ENCODE data around the gene MYCBPAP.

Gene MYCBPAP

DNA sequence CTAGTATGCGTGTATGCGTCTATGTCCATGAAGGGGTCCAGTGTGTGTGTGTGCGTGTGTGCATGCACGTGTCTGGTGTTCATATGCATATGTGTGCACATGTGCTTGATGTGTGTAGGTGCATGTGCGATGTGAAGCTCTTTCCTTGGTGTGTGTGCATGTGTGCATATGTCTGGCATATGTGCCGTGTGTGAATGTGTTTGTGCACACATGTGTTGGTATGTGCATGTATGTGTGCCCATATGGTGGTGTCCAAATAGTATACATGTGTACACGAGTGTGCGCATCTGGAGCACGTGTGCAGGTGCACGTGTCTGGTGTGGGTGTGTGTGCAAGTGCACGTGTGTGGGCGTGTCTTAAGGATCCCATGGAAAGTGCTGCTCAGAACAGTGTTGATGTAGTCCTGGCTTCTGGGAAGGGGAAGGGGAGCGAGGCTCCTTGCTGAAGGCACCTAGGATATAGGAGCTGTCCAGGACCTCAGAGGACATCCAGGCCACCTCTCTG is 69.3 kb downstream of the MYCBPAP start:
- DNase-seq: no peak
- no peaks in the 10 kb centered on the region for H3K4me1 ChIP-seq
- H3K27me3 ChIP-seq: no peaks in the 10 kb centered on the region
- no peaks in the 10 kb centered on the region for H3K9me3 ChIP-seq
- no peak for TF ChIP-seq CTCF (IDR thresholded peaks at IDR 0.05; ENCODE audit: low read depth, low read length)
- H3K36me3 ChIP-seq: no peaks in the 10 kb centered on the region
- no peak overlapping the region for H3K4me3 ChIP-seq (ENCODE audit: low read depth, low read length)

GRCh38 chr17:50578173-50578572 is 69.9 kb downstream of the MYCBPAP start:
- Histone ChIP-seq H3K4me1 (no peaks in the 10 kb centered on the region), H3K9me3 (no peaks in the 10 kb centered on the region), H3K36me3 (no peaks in the 10 kb centered on the region), H3K4me3 (ENCODE audit: low read depth, low read length) (no peak overlapping the region), H3K27me3 (no peaks in the 10 kb centered on the region)
- no peak for DNase-seq
- TF ChIP-seq CTCF (IDR thresholded peaks at IDR 0.05; ENCODE audit: low read depth, low read length): no peak

DNA sequence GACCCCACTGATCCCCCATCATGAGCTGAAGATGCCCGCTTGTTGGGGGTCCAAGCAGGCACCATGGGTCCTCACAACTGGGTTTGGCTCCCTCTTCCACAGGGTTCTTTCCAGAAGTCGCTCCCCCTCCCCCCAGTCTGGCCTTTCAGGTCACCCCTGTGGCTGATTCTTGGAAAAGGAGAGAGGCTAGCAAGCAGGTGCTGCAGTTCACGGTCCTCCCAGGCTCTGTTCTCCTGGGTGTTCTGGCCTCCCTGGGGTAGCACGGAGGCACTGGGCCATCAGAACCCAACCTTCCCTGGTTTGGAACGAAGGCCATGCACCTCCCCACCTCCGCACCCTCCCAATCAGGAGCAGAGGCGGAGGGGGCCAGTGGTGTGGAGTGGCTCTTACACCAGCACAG is 71.2 kb downstream of the MYCBPAP start:
- H3K4me1 ChIP-seq: peaks cover 3% of the 10 kb centered on the region; the same call in 1 of the 2 replicates
- H3K27me3 ChIP-seq: no peaks in the 10 kb centered on the region
- TF ChIP-seq CTCF (IDR thresholded peaks at IDR 0.05; ENCODE audit: low read depth, low read length): no peak
- no peak for DNase-seq
- no peak overlapping the region for H3K4me3 ChIP-seq (ENCODE audit: low read depth, low read length)
- no peaks in the 10 kb centered on the region for H3K9me3 ChIP-seq
- no peaks in the 10 kb centered on the region for H3K36me3 ChIP-seq

GRCh38 chr17:50580646-50581045 is 72.4 kb downstream of the MYCBPAP start:
- DNase-seq: no peak
- H3K36me3 ChIP-seq: no peaks in the 10 kb centered on the region
- H3K4me1 ChIP-seq: peaks cover 3% of the 10 kb centered on the region; the same call in 1 of the 2 replicates
- H3K27me3 ChIP-seq: no peaks in the 10 kb centered on the region
- no peak overlapping the region for H3K4me3 ChIP-seq (ENCODE audit: low read depth, low read length)
- no peak for TF ChIP-seq CTCF (IDR thresholded peaks at IDR 0.05; ENCODE audit: low read depth, low read length)
- no peaks in the 10 kb centered on the region for H3K9me3 ChIP-seq
